Fibroblast of mammary gland (primary cell): Measurements from ENCODE around the gene GABBR1.

Experiments
- DNase-seq: peaks from one replicate; pipeline ENCODE4 v3.0.0-alpha.2; 2010; ENCODE audit warnings: low read depth
- H3K4me3 ChIP-seq: 2 replicates; pipeline ENCODE4 v1.5.1; 2011; ENCODE audit warnings: low read depth, mild to moderate bottlenecking, low read length, moderate library complexity; ENCODE audit not compliant: control insufficient read depth
- TF ChIP-seq, protein P1 (sequence below): conservative IDR thresholded peaks from 2 replicates; pipeline ENCODE4 v1.5.1; 2011; ENCODE audit warnings: low read depth, low read length, inconsistent platforms; ENCODE audit not compliant: control insufficient read depth, insufficient read depth

The GABBR1 gene

DNA sequence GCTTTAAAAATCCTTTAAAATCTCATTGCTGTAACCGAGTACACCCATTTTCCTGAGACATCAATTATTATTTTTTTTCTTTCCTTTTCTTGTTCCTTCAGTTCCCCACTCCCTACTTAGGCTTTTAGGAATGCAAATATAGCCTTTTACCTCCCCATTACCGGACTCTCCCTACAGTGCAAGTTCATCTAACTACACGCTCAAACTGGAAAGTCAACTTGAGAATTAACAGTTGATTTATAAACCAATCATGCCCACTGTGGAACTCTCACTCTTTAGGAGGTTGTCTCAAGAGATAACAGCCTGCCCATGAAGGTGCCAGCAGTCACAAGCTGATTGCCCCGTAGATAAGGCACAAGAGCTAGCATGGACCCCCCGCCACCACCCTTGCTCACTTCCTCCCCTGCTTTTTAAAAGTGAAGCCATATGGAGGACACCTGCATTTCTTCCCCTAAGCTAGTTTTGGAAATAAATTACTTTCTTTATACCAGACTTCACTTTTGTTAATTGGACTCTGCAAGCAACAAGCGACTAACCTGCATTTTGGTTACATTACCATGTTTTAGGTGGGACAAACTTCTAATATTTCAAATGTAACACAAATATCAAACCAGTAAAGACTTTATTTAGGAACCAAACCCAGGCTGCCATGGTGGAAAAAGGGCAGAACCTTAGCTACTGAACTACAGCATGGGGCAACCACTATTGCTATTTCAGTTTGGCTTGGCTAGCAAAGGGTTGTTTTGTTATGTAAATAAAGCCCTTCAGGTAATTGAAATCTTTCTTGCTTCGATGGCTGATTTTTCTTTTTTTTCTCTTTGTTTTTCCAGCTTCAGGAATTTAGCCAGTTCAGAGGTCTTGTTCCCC, 108.3 kb downstream of the GABBR1 start:
- H3K4me3 ChIP-seq = no peak overlapping the region
- DNase-seq = no peak
- TF ChIP-seq, protein P1, sequence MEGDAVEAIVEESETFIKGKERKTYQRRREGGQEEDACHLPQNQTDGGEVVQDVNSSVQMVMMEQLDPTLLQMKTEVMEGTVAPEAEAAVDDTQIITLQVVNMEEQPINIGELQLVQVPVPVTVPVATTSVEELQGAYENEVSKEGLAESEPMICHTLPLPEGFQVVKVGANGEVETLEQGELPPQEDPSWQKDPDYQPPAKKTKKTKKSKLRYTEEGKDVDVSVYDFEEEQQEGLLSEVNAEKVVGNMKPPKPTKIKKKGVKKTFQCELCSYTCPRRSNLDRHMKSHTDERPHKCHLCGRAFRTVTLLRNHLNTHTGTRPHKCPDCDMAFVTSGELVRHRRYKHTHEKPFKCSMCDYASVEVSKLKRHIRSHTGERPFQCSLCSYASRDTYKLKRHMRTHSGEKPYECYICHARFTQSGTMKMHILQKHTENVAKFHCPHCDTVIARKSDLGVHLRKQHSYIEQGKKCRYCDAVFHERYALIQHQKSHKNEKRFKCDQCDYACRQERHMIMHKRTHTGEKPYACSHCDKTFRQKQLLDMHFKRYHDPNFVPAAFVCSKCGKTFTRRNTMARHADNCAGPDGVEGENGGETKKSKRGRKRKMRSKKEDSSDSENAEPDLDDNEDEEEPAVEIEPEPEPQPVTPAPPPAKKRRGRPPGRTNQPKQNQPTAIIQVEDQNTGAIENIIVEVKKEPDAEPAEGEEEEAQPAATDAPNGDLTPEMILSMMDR = no peak

DNA sequence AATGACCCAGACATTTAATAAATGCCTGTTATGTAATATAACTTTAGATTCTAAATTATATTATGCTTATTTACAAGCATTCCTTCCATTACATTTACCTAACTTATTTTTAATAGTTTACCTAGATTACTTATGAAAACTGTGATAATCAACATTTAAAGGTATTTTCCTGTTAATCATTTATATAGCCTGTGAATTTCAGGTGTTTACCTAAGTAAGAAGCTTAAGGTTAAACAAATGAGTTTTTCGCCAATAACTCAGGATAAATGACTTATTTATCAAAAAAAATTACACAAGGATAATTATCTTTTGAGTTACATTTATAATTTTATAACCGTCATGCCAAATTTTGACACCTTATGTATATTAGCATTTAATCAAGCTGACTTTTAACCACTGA, 108.9 kb downstream of the GABBR1 start:
- TF ChIP-seq, protein P1 = no peak
- H3K4me3 ChIP-seq = no peak overlapping the region
- DNase-seq = no peak

DNA sequence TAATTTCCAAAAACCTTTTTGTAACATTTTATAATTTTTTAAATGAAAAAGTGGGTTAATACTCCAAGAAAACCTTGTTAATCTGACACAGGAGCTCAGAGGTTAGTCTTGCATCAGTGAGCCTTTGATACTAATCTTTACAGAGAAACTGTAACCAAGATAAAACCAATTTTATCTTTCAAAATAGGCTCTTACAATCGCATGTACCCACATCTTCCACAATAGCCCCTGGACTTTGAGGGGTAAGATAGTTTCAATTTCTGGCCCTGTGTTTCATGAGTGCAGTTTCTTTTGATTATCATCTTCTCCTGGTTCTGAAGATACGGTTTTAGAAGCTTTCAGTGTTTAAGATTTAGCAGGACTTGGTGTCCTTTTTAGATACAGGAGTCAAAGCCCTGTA, 110.8 kb downstream of the GABBR1 start:
- TF ChIP-seq, protein P1 = no peak
- no peak for DNase-seq
- H3K4me3 ChIP-seq = no peak overlapping the region

DNA sequence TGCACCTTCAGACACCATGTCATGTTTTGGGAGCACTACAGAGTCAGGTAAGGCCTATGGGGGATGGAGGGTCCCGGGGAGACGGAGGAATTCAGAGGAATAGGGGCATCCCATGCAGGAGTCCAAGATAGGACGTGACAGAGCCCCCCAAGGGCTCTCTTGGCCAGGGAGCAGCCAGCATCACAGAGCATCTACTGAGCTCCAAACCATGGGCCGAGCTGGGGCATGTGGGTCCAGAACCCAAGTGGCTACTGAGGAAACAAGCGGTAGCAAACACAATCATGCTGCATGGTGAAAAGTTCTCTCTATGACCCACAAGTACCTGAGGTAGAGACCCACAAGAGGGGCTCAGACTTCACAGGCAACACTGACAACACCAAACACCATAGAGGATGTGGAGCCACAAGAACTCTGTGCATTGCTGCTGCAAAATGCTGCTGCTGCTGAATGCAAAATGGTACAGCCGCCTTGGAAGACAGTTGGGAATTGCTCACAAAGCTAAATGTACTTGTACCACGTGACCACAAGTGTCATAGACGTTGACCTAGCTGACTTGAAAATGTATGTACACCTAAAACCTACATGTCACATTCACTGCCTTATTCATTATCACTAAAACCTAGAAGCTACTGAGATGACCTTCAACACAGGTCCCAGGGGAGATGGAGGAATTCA, 111.8 kb downstream of the GABBR1 start:
- no peak for DNase-seq
- no peak overlapping the region for H3K4me3 ChIP-seq
- TF ChIP-seq, protein P1 = no peak

DNA sequence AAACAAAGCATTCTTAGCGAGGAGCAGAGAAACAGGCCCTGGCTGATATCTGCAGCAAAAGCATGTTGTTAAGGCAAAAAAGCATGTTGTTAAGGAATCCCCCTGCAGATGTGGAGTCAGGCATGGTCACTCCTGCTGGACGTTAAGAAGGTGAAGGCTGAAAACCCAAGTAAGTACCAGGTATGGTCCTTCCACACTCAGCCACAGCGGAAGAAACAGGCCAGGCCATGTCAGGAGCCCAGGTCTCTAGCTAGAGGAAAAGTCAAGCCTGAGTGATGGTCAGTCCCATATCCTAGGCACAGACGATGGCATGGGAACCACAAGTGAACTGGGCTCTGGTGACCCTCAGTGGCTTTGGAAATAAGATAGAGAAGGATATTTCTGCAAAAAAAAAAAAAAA, 112.8 kb downstream of the GABBR1 start:
- TF ChIP-seq, protein P1 = no peak

DNA sequence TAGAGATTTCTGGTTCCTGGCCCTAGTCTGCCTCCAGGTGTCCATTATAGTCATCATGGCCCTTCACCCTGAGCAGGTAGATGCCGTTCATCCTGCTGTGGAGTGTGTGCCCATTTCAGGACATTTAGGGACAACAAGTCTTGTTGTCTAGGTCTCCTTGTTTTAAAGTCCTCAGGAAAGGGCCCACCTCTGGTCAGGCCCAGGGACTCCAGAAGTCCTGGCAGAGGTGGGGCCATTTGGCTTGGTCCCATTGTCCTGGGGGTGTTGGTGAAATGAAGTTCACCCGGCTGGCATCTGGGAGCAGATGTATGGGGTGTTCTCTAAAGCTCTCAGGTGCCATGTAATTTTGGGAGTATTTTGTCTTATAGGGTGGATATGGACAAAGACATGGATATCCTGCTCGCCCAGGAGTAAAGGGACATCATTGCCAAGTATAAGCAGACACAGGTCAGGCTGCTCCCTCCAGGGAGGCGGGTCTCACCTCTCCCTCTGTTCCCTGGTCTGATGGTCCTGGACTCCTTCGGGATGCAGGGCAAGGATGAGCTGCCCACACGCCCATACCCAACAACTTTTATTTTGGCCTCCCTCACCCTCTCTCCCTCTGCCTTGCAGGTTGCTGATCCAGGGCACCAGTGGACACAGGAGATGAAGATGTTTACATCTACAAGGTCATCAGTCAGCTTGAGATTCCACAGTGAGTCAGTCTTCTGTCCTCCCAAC, 113.5 kb downstream of the GABBR1 start:
- H3K4me3 ChIP-seq = no peak overlapping the region

More for the DNA sequence above, 112.8 kb downstream of the GABBR1 start:
- no peak for DNase-seq
- no peak overlapping the region for H3K4me3 ChIP-seq

More for the DNA sequence above, 113.5 kb downstream of the GABBR1 start:
- no peak for DNase-seq
- TF ChIP-seq, protein P1 = no peak
